Epithelial cell of esophagus (primary cell): ENCODE measurements around the gene PTH2.

Experiments
- DNase-seq: peaks from one replicate; pipeline ENCODE4 v3.0.0; 2010; ENCODE audit warnings: low read depth
- H3K4me3 ChIP-seq: 2 replicates; pipeline ENCODE4 v1.5.1; 2011; ENCODE audit warnings: mild to moderate bottlenecking, low read length, control low read depth
- TF ChIP-seq, protein P1 (sequence below): IDR thresholded peaks from 2 replicates; pipeline ENCODE4 v1.5.1; 2011; ENCODE audit warnings: low read depth, mild to moderate bottlenecking, low read length, control low read depth, inconsistent platforms; ENCODE audit not compliant: insufficient read depth; ENCODE audit errors: missing control alignments

The PTH2 gene, protein sequence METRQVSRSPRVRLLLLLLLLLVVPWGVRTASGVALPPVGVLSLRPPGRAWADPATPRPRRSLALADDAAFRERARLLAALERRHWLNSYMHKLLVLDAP

DNA sequence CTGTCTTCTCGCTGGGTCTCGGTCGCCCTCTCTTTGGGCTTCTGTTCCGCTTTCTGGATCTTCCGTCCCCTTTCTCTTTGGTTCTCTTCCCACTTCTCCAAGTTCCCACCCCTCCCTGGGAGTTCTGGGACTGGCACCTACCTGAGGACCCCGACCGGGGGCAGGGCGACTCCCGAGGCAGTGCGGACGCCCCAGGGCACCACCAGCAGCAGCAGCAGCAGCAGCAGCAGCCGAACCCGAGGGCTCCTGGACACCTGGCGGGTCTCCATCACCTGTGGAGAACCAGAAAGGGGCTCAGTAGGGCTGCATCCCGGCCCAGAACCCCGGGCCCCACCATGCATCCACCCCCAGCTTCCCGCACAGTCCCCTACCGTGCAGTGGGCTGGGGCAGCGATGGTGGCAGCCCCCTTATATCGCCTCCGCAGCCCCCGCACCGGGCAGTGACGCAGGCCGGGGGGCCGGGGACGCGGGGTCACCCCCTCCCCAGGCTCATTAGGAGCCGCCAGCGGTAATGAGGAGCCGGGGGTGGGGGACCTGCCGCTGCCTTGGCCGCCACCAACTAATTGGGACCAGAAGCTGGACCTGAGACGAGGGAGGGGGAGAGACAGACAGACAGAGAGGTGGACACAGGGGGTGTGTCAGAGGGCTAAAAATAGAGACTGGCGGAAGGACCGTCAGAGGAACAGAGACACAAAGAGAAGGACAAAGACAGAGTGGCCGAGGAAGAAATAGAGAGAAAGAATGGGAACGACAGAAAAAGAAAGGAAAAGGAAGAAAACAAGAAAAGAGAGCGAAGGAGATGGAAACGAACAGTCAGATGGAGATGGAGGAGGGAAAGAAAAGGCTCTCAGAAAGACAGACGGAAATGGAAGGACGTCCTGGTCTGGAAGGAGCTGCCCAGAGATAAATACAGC lies at the start of gene PTH2:
TSS of gene PTH2 (minus strand) at position 371 of the 914 bp plus-strand sequence. CDS start at position 269, 102 bp downstream.
- TF ChIP-seq, protein P1, sequence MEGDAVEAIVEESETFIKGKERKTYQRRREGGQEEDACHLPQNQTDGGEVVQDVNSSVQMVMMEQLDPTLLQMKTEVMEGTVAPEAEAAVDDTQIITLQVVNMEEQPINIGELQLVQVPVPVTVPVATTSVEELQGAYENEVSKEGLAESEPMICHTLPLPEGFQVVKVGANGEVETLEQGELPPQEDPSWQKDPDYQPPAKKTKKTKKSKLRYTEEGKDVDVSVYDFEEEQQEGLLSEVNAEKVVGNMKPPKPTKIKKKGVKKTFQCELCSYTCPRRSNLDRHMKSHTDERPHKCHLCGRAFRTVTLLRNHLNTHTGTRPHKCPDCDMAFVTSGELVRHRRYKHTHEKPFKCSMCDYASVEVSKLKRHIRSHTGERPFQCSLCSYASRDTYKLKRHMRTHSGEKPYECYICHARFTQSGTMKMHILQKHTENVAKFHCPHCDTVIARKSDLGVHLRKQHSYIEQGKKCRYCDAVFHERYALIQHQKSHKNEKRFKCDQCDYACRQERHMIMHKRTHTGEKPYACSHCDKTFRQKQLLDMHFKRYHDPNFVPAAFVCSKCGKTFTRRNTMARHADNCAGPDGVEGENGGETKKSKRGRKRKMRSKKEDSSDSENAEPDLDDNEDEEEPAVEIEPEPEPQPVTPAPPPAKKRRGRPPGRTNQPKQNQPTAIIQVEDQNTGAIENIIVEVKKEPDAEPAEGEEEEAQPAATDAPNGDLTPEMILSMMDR = no peak
- no peak within 1 kb of the TSS for H3K4me3 ChIP-seq
- DNase-seq = no peak

DNA sequence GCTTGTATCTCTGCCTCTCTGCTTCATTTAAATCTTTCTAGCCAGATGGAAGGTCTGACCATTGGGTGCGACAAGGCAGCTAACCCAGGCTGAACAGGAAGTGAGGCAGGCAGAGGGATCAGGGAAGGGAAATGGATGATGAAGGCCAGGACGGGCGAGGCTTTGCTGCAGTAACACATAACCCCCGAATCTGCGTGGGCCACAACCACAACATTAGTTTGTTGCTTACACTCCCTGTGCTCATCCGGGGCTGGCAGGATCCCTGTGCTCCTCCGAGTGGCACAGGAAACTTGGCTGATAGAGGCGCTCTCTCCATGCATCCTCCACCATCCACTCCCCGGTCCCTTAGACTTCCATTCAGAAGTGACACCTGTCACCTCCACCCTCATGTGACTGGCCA lies 49.7 kb upstream of the PTH2 start:
- no peak for DNase-seq
- no peak overlapping the region for H3K4me3 ChIP-seq

DNA sequence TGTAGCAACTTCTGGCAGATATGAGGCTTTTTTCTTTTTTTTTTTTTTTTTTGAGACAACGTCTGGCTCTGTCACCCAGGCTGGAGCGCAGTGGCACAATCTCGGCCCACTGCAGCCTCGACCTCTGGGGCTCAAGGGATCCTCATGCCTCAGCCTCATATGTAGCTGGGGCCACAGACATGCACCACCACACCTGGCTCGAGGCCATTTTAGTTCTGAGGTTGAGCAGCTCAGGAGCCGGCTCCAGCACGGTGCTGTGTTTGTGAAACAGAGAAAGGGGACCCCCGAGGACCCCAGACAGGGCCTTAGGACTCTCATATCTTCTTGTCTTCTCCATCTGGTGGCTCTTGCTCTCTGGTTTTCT lies 47.4 kb upstream of the PTH2 start:
- H3K4me3 ChIP-seq = no peak overlapping the region

More for the DNA sequence above, 49.7 kb upstream of the PTH2 start:
- TF ChIP-seq, protein P1 = no peak

DNA sequence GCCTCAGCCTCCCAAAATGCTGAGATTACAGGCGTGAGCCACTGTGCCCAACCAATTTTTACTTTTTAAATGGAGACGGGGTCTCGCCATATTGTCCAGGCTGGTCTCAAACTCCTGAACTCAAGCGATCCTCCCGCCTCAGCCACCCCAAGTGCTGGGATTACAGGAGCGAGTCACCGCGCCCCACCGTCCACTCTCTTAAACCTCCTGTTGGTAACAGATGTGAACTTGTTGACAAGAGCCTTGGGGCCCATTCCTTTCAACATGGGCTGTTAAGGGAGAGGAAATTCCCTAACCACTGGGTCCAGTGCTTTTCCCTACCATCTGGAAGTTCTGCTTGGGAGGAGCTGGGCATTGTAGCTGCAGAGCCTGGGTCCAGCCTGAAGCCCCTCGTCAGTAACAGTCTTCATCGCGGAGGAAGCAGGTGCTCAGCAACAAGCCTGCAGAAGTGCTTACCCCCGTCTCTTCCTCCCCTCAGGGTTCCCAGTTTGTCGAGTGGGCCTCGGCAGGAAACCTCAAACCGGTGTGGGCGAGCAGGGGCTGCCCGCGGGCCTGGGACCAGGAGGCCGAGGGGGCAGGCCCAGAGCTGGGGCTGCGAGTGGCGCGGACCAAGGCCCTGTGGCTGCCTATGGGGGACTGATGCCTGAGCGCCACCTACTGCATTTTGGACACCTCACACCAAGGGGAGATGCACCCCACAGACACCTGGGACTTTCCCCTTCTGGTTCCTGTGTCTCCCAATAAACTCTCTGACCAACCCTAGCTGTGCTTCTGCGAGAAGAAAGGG lies 46.8 kb upstream of the PTH2 start:
- no peak overlapping the region for H3K4me3 ChIP-seq
- DNase-seq = peak; percentile 10
- TF ChIP-seq, protein P1 = no peak

More for the DNA sequence above, 47.4 kb upstream of the PTH2 start:
- DNase-seq = no peak
- TF ChIP-seq, protein P1 = no peak

DNA sequence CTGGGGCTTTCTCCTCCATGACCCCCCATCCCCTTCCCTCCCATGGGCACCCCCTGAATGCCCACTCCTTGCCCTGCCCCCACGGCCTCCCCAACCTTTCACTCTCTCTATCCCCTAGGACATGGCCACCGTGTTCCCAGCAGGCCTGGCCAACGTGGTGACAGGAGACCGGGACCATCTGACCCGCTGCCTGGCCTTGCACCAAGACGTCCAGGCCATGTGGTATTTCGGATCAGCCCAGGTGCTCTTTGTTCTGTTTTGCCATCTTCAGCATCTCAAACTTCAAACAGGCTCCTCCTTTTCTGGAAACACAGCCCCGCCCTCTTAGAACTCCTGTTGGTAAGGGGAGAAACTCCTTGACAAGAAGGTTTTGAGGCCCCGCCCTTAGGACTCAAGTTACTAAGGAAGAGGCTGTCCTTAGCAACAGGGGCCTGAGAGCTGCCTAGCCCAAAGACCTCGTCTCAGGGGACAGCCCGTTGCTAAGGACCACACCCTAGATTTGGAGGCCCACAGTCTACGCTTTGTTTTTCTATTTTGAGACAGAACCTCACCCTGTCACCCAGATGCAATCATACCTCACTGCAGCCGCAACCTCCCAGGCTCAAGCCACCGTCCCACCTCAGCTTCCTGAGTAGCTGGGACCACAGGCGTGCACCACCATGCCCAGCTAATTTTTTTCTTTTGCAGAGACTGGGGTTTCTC lies 45.7 kb upstream of the PTH2 start:
- peak; percentile 75 for DNase-seq
- TF ChIP-seq, protein P1 = no peak
- peak overlapping the region; percentile 10 for H3K4me3 ChIP-seq

DNA sequence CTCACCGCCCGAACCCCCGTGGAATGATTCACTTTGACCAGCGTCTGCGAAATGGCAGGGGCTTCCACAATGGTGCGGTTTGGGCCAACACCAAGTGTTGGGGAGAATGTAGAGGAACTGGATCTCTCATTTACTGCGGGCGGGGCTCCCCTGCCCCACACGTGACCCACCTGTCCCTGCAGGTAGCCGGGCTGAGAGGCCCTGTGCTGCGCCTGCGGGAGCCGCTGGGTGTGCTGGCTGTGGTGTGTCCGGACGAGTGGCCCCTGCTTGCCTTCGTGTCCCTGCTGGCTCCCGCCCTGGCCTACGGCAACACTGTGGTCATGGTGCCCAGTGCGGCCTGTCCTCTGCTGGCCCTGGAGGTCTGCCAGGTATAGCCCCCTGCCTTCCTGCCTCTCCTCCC lies 45.0 kb upstream of the PTH2 start:
- H3K4me3 ChIP-seq = peak overlapping the region; percentile 10
- DNase-seq = peak; percentile 84
- TF ChIP-seq, protein P1 = no peak
